SK-N-MC (cell line): Measurements from ENCODE around the gene FOXP1.
A peak's percentile ranks its signal among the peaks of the same experiment; 100 is the strongest.

Experiments used
- DNase-seq: peaks from one replicate; pipeline ENCODE4 v3.0.0-alpha.2; 2011; ENCODE audit warnings: low read depth, low spot score
- H3K27ac ChIP-seq: fragments of 200-600 bp; sonication (generic); 2 replicates; pipeline ENCODE4 v1.5.1; 2016; ENCODE audit warnings: mixed run types
- H3K36me3 ChIP-seq: fragments of 200-600 bp; sonication (generic); 2 replicates; pipeline ENCODE4 v1.6.1; 2017; ENCODE audit warnings: antibody characterized with exemption, low read length, mixed read lengths; ENCODE audit not compliant: insufficient read depth
- H3K4me3 ChIP-seq: fragments of 200-600 bp; sonication (generic); 2 replicates; pipeline ENCODE4 v1.5.1; 2016
- H3K9ac ChIP-seq: fragments of 200-600 bp; sonication (generic); 2 replicates; pipeline ENCODE4 v1.8.0; 2017; ENCODE audit warnings: mixed run types, mixed read lengths; ENCODE audit not compliant: insufficient read length
- H3K9me3 ChIP-seq: fragments of 200-600 bp; sonication (generic); 2 replicates; pipeline ENCODE4 v1.6.1; 2017; ENCODE audit warnings: low read depth, mild to moderate bottlenecking, antibody characterized with exemption, low read length, moderate library complexity, mixed read lengths
- EZH2 ChIP-seq: fragments of 200-600 bp; sonication (generic); IDR thresholded peaks from one replicate; pipeline ENCODE4 v1.6.1; 2017; ENCODE audit warnings: antibody characterized with exemption
- FOXP2 ChIP-seq: optimal IDR thresholded peaks from 2 replicates; pipeline ENCODE3; 2011; ENCODE audit warnings: mild to moderate bottlenecking, moderate library complexity; ENCODE audit not compliant: insufficient read depth; ENCODE audit errors: extremely low read length, control extremely low read depth
- POLR2AphosphoS5 ChIP-seq: IDR thresholded peaks from 2 replicates; pipeline ENCODE4 v1.6.1; 2012; ENCODE audit warnings: mild to moderate bottlenecking, low read depth, low read length, borderline replicate concordance

Gene FOXP1

DNA sequence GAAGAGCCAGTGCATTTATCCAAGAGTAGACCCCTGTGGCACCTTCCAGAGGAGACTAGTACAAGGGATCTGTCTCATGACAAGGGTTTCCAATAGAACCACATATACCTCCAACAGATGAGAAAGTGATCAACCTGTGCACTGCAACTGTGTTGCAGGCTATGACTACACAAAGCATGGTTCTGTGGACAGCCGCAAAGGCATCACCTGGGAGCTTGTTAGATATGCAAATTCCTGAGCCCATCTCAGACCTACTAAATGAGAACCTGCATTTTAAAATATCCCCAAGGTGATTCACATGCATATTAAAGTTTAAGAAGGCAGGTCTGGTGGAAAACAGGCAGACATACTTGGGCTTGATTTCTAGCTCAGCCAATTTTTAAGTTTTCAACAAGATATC is 368.7 kb downstream of the FOXP1 start:
- Histone ChIP-seq H3K4me3 (no peak overlapping the region), H3K27ac (no peak overlapping the region), H3K36me3 (no peaks in the 10 kb centered on the region), H3K9ac (no peak overlapping the region), H3K9me3 (no peaks in the 10 kb centered on the region)
- TF ChIP-seq EZH2 = no peak
- no peak for DNase-seq

DNA sequence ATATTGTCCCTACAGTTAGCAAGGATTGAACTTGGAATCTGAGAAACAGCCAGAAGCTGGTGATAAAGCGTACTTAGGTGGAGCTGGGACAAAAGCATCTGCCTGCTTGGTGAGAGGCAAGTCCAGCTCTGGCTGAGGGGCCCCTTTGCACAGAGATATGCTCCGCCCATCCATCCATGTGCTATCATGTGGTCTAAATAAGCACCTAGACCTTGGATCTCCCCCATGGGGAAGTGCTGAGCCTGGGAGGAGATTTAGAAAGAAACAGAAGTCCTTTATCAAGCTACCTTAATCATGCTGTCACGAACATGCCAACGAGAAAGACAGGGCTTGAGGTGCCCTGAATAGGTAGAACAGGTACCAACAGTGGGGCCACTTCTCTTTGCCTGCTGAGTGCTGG is 369.5 kb downstream of the FOXP1 start:
- DNase-seq = no peak
- H3K9me3 ChIP-seq = no peaks in the 10 kb centered on the region
- H3K4me3 ChIP-seq = no peak overlapping the region
- TF ChIP-seq FOXP2 (no peak), POLR2AphosphoS5 (no peak), EZH2 (no peak)
- H3K9ac ChIP-seq = no peak overlapping the region
- no peak overlapping the region for H3K27ac ChIP-seq
- no peaks in the 10 kb centered on the region for H3K36me3 ChIP-seq

DNA sequence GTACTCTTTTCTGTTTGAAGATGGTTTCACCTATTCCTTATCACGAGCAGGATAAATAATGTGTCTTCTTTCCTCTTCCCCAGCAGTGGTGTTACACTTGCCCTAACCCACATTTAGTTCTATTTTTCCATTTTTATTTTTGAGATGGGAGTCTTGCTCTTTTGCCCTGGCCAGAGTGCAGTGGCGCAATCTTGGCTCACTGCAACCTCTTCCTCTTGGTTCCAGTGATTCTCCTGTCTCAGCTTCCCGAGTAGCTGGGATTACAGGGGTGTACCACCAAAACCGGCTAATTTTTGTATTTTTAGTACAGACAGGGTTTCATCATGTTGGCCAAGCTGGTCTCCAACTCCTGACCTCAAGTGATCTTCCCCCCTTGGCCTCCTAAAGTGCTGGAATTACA is 372.4 kb downstream of the FOXP1 start:
- Histone ChIP-seq H3K9me3 (no peaks in the 10 kb centered on the region), H3K27ac (no peak overlapping the region), H3K4me3 (no peak overlapping the region), H3K9ac (no peak overlapping the region), H3K36me3 (no peaks in the 10 kb centered on the region)
- no peak for DNase-seq
- TF ChIP-seq POLR2AphosphoS5 = no peak
- no peak for TF ChIP-seq EZH2
- no peak for TF ChIP-seq FOXP2

DNA sequence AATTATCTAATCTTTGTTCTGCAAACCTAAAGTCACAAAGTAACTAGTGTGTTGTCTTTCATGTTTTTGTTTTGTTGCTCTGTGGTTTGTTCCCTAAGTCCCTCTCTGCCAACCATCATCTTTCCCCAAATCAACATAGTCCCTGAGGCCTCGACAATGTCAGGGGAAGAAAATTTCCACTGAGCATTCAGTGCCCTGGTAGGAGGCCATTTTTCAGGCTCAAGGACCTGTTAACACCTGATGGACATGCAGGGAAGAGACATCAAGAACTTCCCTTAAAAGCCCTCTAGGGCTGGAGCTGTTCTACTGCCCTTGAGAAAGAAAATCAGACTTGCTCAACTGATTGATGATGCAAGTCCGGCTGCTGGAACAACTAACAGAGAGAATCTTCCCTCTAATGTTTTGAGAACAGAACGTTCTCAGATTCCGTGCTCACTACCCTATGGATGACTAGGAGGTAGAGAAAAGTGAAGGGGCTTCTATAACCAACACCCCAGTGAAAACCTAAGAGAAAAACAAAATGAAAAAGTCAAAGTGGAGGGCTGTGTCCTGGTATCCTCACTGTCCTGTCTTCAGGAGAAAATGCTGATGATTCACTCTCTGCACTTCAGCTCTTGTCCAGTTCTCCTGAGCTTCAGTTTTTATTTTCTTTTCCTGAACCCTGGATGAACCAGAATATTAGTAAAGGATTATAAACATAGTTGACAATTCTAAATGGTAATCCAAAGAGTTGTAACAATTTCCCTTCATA is 373.1 kb downstream of the FOXP1 start:
- no peaks in the 10 kb centered on the region for H3K36me3 ChIP-seq
- no peak overlapping the region for H3K9ac ChIP-seq
- H3K9me3 ChIP-seq = no peaks in the 10 kb centered on the region
- TF ChIP-seq EZH2 (no peak), FOXP2 (no peak), POLR2AphosphoS5 (no peak)
- DNase-seq = no peak
- peak overlapping the region; percentile 19; the same call in 1 of the 2 replicates for H3K27ac ChIP-seq
- no peak overlapping the region for H3K4me3 ChIP-seq

DNA sequence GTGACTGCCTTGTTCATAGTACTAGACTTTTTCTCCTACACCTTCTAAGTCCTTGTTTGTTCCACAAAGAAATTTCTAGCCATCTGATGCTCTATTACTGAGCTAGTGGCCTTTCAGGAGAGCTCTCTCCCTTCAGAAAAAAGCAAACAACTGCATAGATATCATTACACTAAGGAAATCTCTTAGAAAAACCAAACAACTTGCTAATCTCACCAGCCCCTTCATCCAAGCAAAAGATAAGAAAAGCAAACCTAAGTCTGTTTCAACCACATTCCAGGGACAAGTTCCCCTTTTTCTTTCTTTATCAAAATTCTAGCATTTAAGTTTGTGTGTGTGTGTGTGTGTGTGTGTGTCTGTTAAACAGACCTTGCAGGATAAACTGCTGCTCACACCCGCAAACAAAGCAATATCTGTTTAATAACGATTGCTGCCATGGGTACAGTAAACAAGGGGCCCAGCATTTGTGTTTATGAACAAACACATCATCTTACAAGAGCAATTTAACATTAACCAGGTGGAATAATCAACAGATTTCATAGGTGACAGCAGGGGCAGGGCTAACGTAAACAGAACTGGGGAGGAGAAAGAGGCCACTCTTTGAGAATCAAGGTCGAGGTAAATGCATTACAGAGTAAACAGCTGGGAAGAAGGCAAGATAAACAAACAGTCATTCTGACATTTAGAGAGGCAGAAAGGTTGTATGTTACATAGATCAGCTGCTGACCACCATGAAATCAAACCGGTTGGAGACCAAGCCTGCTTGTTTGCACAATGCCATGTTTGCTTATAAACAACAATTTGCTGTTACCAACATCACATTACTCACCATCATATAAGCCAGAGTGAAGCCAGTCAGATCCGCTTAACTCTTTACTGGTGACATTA is 375.1 kb downstream of the FOXP1 start:
- Histone ChIP-seq H3K27ac (peak overlapping the region; percentile 64), H3K9ac (no peak overlapping the region)
- DNase-seq = no peak

DNA sequence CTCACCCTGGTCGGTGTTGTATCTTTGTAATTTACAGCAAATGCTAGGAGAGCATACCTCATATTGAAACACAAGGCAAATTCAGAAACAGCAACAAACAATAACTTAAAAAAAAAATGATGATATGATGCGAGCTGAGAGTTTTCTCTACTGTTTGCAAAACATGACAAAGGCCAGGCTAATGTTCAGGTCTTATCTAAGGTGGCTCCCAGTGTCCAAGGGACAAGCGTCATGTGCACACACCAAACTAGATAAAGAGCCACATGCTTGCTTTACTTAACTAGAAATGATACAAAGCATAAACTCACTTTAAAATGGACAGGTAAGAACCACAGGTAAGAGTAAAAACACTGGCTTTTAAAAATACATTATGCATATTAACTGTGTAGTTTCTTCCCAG is 375.9 kb downstream of the FOXP1 start:
- Histone ChIP-seq H3K9me3 (no peaks in the 10 kb centered on the region), H3K4me3 (no peak overlapping the region), H3K36me3 (no peaks in the 10 kb centered on the region), H3K9ac (no peak overlapping the region), H3K27ac (peak overlapping the region; percentile 100; the same call in 1 of the 2 replicates)
- no peak for DNase-seq
- no peak for TF ChIP-seq POLR2AphosphoS5
- no peak for TF ChIP-seq EZH2
- no peak for TF ChIP-seq FOXP2

More for the DNA sequence above, 375.1 kb downstream of the FOXP1 start:
- H3K4me3 ChIP-seq = no peak overlapping the region
- TF ChIP-seq EZH2 = no peak
- no peak for TF ChIP-seq FOXP2
- TF ChIP-seq POLR2AphosphoS5 = no peak
- no peaks in the 10 kb centered on the region for H3K9me3 ChIP-seq
- no peaks in the 10 kb centered on the region for H3K36me3 ChIP-seq

DNA sequence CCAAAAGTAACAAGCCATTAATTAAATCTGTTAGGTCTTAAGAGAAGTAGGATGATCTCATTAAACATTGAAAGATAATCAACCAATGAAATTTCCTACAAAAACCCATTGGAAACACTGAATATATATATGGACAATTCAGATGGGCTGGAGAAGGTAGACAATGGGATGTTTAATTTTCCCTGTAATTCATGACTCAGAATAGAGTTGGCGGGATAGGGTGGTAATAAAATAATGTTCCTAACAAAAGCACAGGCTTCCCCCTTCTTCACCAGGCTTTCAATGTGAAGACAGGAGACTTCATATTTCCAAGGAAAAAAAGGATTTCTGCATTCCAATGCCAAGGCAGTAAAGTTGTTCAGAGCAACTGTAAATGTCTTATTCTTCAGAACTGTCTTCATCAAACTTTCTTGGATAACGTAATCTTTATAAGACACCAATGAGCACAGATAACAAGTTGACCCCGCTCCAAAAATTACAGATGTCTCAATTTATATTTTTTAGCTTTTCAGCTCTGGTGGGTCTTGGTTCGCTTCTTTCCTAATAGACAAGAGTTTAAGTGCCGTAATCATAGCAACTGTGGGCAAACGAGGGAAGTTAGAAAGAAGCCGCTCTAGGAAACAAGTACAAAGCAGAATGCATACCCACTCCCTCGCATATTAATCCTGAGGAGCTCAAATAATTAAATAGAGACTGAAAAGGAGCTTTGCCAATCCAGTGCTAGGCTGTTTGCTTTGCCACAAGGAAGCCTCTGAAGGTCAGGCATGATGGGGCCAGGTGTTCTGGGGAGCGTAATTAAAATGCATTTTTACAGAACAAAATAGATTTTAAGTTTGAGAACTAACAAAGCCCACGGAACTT is 377.0 kb downstream of the FOXP1 start:
- no peak for TF ChIP-seq POLR2AphosphoS5
- TF ChIP-seq FOXP2 = no peak
- no peak for TF ChIP-seq EZH2
- H3K4me3 ChIP-seq = peak overlapping the region; percentile 30; the same call in 1 of the 2 replicates
- DNase-seq = no peak
- no peak overlapping the region for H3K9ac ChIP-seq
- H3K9me3 ChIP-seq = no peaks in the 10 kb centered on the region
- no peaks in the 10 kb centered on the region for H3K36me3 ChIP-seq
- peak overlapping the region; percentile 100 for H3K27ac ChIP-seq
